IMR-90 (cell line): ENCODE results near the gene ATP6V0E2. TPM values are rescaled to one million over a fixed set of nuclear protein-coding genes. Genes with fewer than 3 reads are reported as not detected.
A peak's percentile ranks its signal among the peaks of the same experiment; 100 is the strongest.

ENCODE experiments used
- ATAC-seq: fragments of 200-7000 bp; cut with Tn5 transposase; 2 replicates; pipeline ENCODE4 v1.9.1; 2020; ENCODE audit warnings: low read depth, mild to moderate bottlenecking, moderate library complexity
- BruUV-seq: library from RNA; stranded (reverse); fragments of 400-500 nt; replicated peaks from 2 replicates; lab custom pipeline; 2021; lab: Mats Ljungman, UMichigan
- CTCF ChIA-PET: fragments of 300-600 bp; formaldehyde crosslinking; extraction: SDS; loops from one replicate; lab custom pipeline; 2021; ENCODE audit warnings: antibody characterized with exemption; lab: Yijun Ruan, JAX
- POLR2A ChIA-PET: fragments of 300-600 bp; sonication (Branson Sonifier 250); formaldehyde crosslinking; loops from one replicate; lab custom pipeline; 2022; ENCODE audit warnings: antibody characterized with exemption; ENCODE audit not compliant: unreplicated experiment; lab: Charles Lee
- DNase-seq: peaks from one replicate; pipeline ENCODE4 v3.0.0; 2013
- H2AFZ ChIP-seq: replicated peaks from 2 replicates; pipeline ENCODE3; 2013; ENCODE audit warnings: low read length, mild to moderate bottlenecking; ENCODE audit not compliant: poor library complexity
- H2AK5ac ChIP-seq: 2 replicates; pipeline ENCODE4 v1.6.1; 2013; ENCODE audit warnings: low read depth, low read length, inconsistent platforms
- H2AK9ac ChIP-seq: replicated peaks from 2 replicates; pipeline ENCODE3; 2013; ENCODE audit warnings: mild to moderate bottlenecking, low read depth, low read length, moderate library complexity; ENCODE audit not compliant: poor library complexity
- H2BK120ac ChIP-seq: 2 replicates; pipeline ENCODE4 v1.6.1; 2013; ENCODE audit warnings: low read depth, low read length, inconsistent platforms
- H2BK15ac ChIP-seq: 3 replicates; pipeline ENCODE4 v1.6.1; 2013; ENCODE audit warnings: low read depth, low read length, inconsistent platforms
- H2BK20ac ChIP-seq: 2 replicates; pipeline ENCODE4 v1.6.1; 2013; ENCODE audit warnings: low read depth, mild to moderate bottlenecking, inconsistent platforms, low read length, moderate library complexity
- H2BK5ac ChIP-seq: 2 replicates; pipeline ENCODE4 v1.6.1; 2013; ENCODE audit warnings: mild to moderate bottlenecking, low read depth, low read length, inconsistent platforms; ENCODE audit not compliant: poor library complexity, severe bottlenecking
- H3K14ac ChIP-seq: replicated peaks from 2 replicates; pipeline ENCODE4 v1.6.1; 2013; ENCODE audit warnings: low read depth, low read length, inconsistent platforms
- H3K18ac ChIP-seq: 2 replicates; pipeline ENCODE4 v1.6.1; 2013; ENCODE audit warnings: low read depth, low read length, control low read depth
- H3K23ac ChIP-seq: 2 replicates; pipeline ENCODE4 v1.6.1; 2013; ENCODE audit warnings: low read depth, low read length, inconsistent platforms
- H3K27ac ChIP-seq: 2 replicates; pipeline ENCODE4 v1.5.1; 2013; ENCODE audit warnings: mild to moderate bottlenecking, control low read depth, low read length; ENCODE audit not compliant: insufficient read depth
- H3K27me3 ChIP-seq: 2 replicates; pipeline ENCODE4 v1.6.1; 2013; ENCODE audit warnings: low read length; ENCODE audit not compliant: control insufficient read depth, insufficient read depth
- H3K36me3 ChIP-seq: 2 replicates; pipeline ENCODE4 v1.6.1; 2013; ENCODE audit warnings: low read length, mixed read lengths; ENCODE audit not compliant: control insufficient read depth, insufficient read depth
- H3K4ac ChIP-seq: 2 replicates; pipeline ENCODE4 v1.6.1; 2013; ENCODE audit warnings: low read depth, low read length, inconsistent platforms
- H3K4me1 ChIP-seq: 2 replicates; pipeline ENCODE4 v1.6.1; 2013; ENCODE audit warnings: low read length, mixed read lengths; ENCODE audit not compliant: control insufficient read depth, insufficient read depth
- H3K4me2 ChIP-seq: 2 replicates; pipeline ENCODE4 v1.6.1; 2013; ENCODE audit warnings: low read depth, mild to moderate bottlenecking, control low read depth, low read length, moderate library complexity
- H3K4me3 ChIP-seq: 2 replicates; pipeline ENCODE4 v1.5.1; 2013; ENCODE audit warnings: low read depth, mild to moderate bottlenecking, control low read depth, low read length, moderate library complexity; ENCODE audit not compliant: insufficient read depth
- H3K56ac ChIP-seq: 2 replicates; pipeline ENCODE4 v1.6.1; 2013; ENCODE audit warnings: low read length, inconsistent platforms; ENCODE audit not compliant: insufficient read depth; ENCODE audit errors: extremely low read depth
- H3K79me1 ChIP-seq, 2 experiments: 2 replicates each; pipeline ENCODE4 v1.6.1; 2013; ENCODE audit warnings: low read length in 2 of 2, inconsistent platforms in 1 of 2, low read depth in 1 of 2
- H3K9ac ChIP-seq: 2 replicates; pipeline ENCODE4 v1.6.1; 2013; ENCODE audit warnings: low read depth, low read length, control low read depth
- H3K9me1 ChIP-seq: 2 replicates; pipeline ENCODE4 v1.6.1; 2013; ENCODE audit warnings: low read length, inconsistent platforms; ENCODE audit not compliant: insufficient read depth
- H3K9me3 ChIP-seq: 2 replicates; pipeline ENCODE4 v1.6.1; 2013; ENCODE audit warnings: low read length; ENCODE audit not compliant: control insufficient read depth, insufficient read depth
- H4K20me1 ChIP-seq: 2 replicates; pipeline ENCODE4 v1.6.1; 2013; ENCODE audit warnings: low read length, inconsistent platforms; ENCODE audit not compliant: insufficient read depth
- H4K5ac ChIP-seq: 2 replicates; pipeline ENCODE4 v1.6.1; 2013; ENCODE audit warnings: mild to moderate bottlenecking, low read depth, low read length, control low read depth
- H4K8ac ChIP-seq, 2 experiments: 2 replicates each; pipeline ENCODE4 v1.6.1; 2013; ENCODE audit warnings: low read depth in 2 of 2, low read length in 2 of 2, control low read depth in 1 of 2, inconsistent platforms in 1 of 2
- H4K91ac ChIP-seq: 2 replicates; pipeline ENCODE4 v1.6.1; 2013; ENCODE audit warnings: low read depth, low read length, inconsistent platforms; ENCODE audit not compliant: insufficient read depth
- BHLHE40 ChIP-seq: fragments of 150-350 bp; IDR thresholded peaks from 2 replicates; pipeline ENCODE4 v1.6.1; 2016; ENCODE audit warnings: mild to moderate bottlenecking, low read depth, low read length
- CEBPB ChIP-seq: IDR thresholded peaks from 2 replicates; pipeline ENCODE4 v1.6.1; 2012; ENCODE audit warnings: low read depth, low read length, improper control_type of control experiment
- CHD1 ChIP-seq: IDR thresholded peaks from 2 replicates; pipeline ENCODE4 v1.6.1; 2012; ENCODE audit warnings: low read depth, low read length, improper control_type of control experiment
- CTCF ChIP-seq: conservative IDR thresholded peaks from 2 replicates; pipeline ENCODE4 v1.5.1; 2012; ENCODE audit warnings: mild to moderate bottlenecking, low read depth, low read length, improper control_type of control experiment
- ELK1 ChIP-seq: fragments of 150-350 bp; IDR thresholded peaks from 2 replicates; pipeline ENCODE4 v1.6.1; 2016; ENCODE audit warnings: low read depth, mild to moderate bottlenecking, low read length, moderate library complexity, borderline replicate concordance
- MAFK ChIP-seq: IDR thresholded peaks from 2 replicates; pipeline ENCODE4 v1.6.1; 2012; ENCODE audit warnings: low read depth, low read length, improper control_type of control experiment
- MAZ ChIP-seq: IDR thresholded peaks from 2 replicates; pipeline ENCODE4 v1.6.1; 2012; ENCODE audit warnings: low read depth, mild to moderate bottlenecking, low read length, improper control_type of control experiment, moderate library complexity, borderline replicate concordance
- NFE2L2 ChIP-seq: fragments of 150-350 bp; IDR thresholded peaks from 2 replicates; pipeline ENCODE4 v1.6.1; 2016; ENCODE audit warnings: low read depth, mild to moderate bottlenecking, low read length
- POLR2A ChIP-seq: IDR thresholded peaks from 2 replicates; pipeline ENCODE4 v1.6.1; 2012; ENCODE audit warnings: mild to moderate bottlenecking, low read depth, low read length
- RAD21 ChIP-seq: IDR thresholded peaks from 2 replicates; pipeline ENCODE4 v1.6.1; 2012; ENCODE audit warnings: low read length, improper control_type of control experiment
- RCOR1 ChIP-seq: IDR thresholded peaks from 2 replicates; pipeline ENCODE4 v1.6.1; 2012; ENCODE audit warnings: mild to moderate bottlenecking, low read length, improper control_type of control experiment; ENCODE audit not compliant: insufficient replicate concordance
- RFX5 ChIP-seq: IDR thresholded peaks from 2 replicates; pipeline ENCODE4 v1.8.0; 2012; ENCODE audit warnings: low read depth, mild to moderate bottlenecking, low read length, moderate library complexity
- SMC3 ChIP-seq: fragments of 150-350 bp; IDR thresholded peaks from 2 replicates; pipeline ENCODE4 v1.6.1; 2016; ENCODE audit warnings: low read depth, mild to moderate bottlenecking, antibody characterized with exemption, low read length, moderate library complexity
- USF2 ChIP-seq: fragments of 150-350 bp; IDR thresholded peaks from 2 replicates; pipeline ENCODE4 v1.6.1; 2017; ENCODE audit warnings: mild to moderate bottlenecking, antibody characterized with exemption, low read length, low read depth
- WGBS, 2 experiments: methylation state at CpG; one replicate each; pipeline versions ENCODE4 v1.1.5 to v1.1.7; 2013; ENCODE audit warnings: missing lambda C conversion rate in 2 of 2; ENCODE audit not compliant: insufficient read length in 1 of 2; ENCODE audit errors: extremely low coverage in 2 of 2; 5-methylcytosine and 5-hydroxymethylcytosine counted together
- dilution Hi-C: fragments of 300-500 bp; cut with HindIII; formaldehyde crosslinking; loops from one replicate; pipeline ENCODE4 v1.14.3; 2018; ENCODE audit warnings: low sequenced_read_pairs; ENCODE audit not compliant: unreplicated experiment
- in situ Hi-C: fragments of 300-500 bp; cut with MboI; formaldehyde crosslinking; loops from 3 replicates; pipeline ENCODE4 v1.14.3; 2019; ENCODE audit warnings: low sequenced_read_pairs, inconsistent platforms, mixed read lengths
- intact Hi-C: fragments of 100-400 bp; cut with micrococcal nuclease; formaldehyde crosslinking; loops from 2 replicates; pipeline ENCODE4 v1.10.0; 2022
- polyA plus RNA-seq, 3 experiments: library from polyadenylated mRNA; depleted of rRNA; stranded (reverse); fragments of >200 nt; gene quantifications; 2 replicates each; pipeline ENCODE4 v1.2.3, GENCODE V29; 2012; ENCODE audit warnings: low replicate concordance in 1 of 3
- total RNA-seq: library from RNA; depleted of rRNA; stranded (reverse); fragments of >200 nt; gene quantifications from 2 replicates; pipeline ENCODE4 v1.2.3, GENCODE V29; 2012

The ATP6V0E2 gene
- total and polyA plus RNA-seq, 2 of the 4 experiments (the other 2 are of a cell fraction) = 5.7 to 30.3 TPM

- CTCF ChIA-PET = no interaction called here
- Histone ChIP-seq H2BK20ac (no peak overlapping the region), H4K91ac (no peak overlapping the region), H4K5ac (no peak overlapping the region), H4K20me1 (no peaks in the 10 kb centered on the region; the same call in 1 of the 2 replicates), H2AFZ (peak overlapping the region; percentile 29), H3K27ac (no peak overlapping the region), H3K79me1 (peaks cover 6 to 10% of the 10 kb centered on the region in 2 experiments; a peak in 2 of 4 replicates), H3K23ac (no peak overlapping the region), H3K56ac (no peak overlapping the region), H2BK120ac (no peak overlapping the region), H3K36me3 (no peaks in the 10 kb centered on the region), H2BK5ac (no peak overlapping the region), H3K27me3 (peaks cover 23% of the 10 kb centered on the region; the same call in 1 of the 2 replicates), H3K18ac (no peak overlapping the region), H2BK15ac (no peak overlapping the region), H3K9me3 (no peaks in the 10 kb centered on the region), H3K4me1 (0 out of 2 replicates have a peak, but pooled peaks cover 3% of the 10 kb centered on the region), H3K9me1 (peaks cover 4% of the 10 kb centered on the region; the same call in 1 of the 2 replicates), H2AK5ac (no peak overlapping the region), H4K8ac (no peak overlapping the region), H3K4me3 (no peak overlapping the region), H3K4me2 (no peak overlapping the region), H3K9ac (no peak overlapping the region), H2AK9ac (no peak overlapping the region), H3K4ac (no peak overlapping the region), H3K14ac (no peak overlapping the region)
- 64% methylated on average over 2 of the region's 8 CpGs; no CpG with 5 or more reads in 1 of the 2 experiments for WGBS, 2 experiments
- ATAC-seq = no peak
- in situ Hi-C loops = no loop called here
- DNase-seq = no peak
- no TSS peak for BruUV-seq
- TF ChIP-seq BHLHE40 = no peak
- TF ChIP-seq ELK1 = no peak
- no peak for TF ChIP-seq CTCF
- no peak for TF ChIP-seq SMC3
- TF ChIP-seq MAZ = no peak
- no peak for TF ChIP-seq RFX5
- TF ChIP-seq POLR2A = no peak
- TF ChIP-seq RAD21 = no peak
- TF ChIP-seq USF2 = no peak
- TF ChIP-seq CHD1 = no peak
- TF ChIP-seq RCOR1 = no peak
- no peak for TF ChIP-seq MAFK
- no peak for TF ChIP-seq NFE2L2
- TF ChIP-seq CEBPB = no peak
- intact Hi-C loops = no loop called here
- POLR2A ChIA-PET = no interaction called here
- dilution Hi-C loops = no loop called here
Observed at GRCh38 chr7:149834601-149835000, 39.2 kb upstream of the ATP6V0E2 start.
